AG20443 (cell line): ENCODE measurements around the gene SLC26A1.

Experiments used
- DNase-seq: peaks from one replicate; pipeline ENCODE4 v3.0.0; 2012; ENCODE audit warnings: low spot score, mixed read lengths

Gene SLC26A1

GRCh38 chr4:965766-966134 lies 27.5 kb downstream of the SLC26A1 start:
- no peak for DNase-seq

GRCh38 chr4:965048-965765 lies 28.0 kb downstream of the SLC26A1 start:
- no peak for DNase-seq

GRCh38 chr4:964346-965025 lies 28.7 kb downstream of the SLC26A1 start:
- DNase-seq: no peak

- no peak for DNase-seq
These were observed 29.7 kb downstream of the SLC26A1 start for GRCh38 chr4:963276-964225.

GRCh38 chr4:962231-963208 lies 30.7 kb downstream of the SLC26A1 start:
- no peak for DNase-seq

- DNase-seq: no peak
These were observed 31.6 kb downstream of the SLC26A1 start for GRCh38 chr4:961351-962230.

GRCh38 chr4:960636-961350 lies 32.4 kb downstream of the SLC26A1 start:
- DNase-seq: no peak

GRCh38 chr4:960140-960635 lies 33.0 kb downstream of the SLC26A1 start:
- DNase-seq: no peak

GRCh38 chr4:959338-960139 lies 33.7 kb downstream of the SLC26A1 start:
- DNase-seq: no peak

- no peak for DNase-seq
These were observed 34.4 kb downstream of the SLC26A1 start for GRCh38 chr4:958696-959337.

- DNase-seq: no peak
These were observed 34.9 kb downstream of the SLC26A1 start for GRCh38 chr4:958314-958665.

GRCh38 chr4:957581-958313 lies 35.5 kb downstream of the SLC26A1 start:
- DNase-seq: no peak

GRCh38 chr4:957231-957580 lies 36.0 kb downstream of the SLC26A1 start:
- no peak for DNase-seq

- DNase-seq: no peak
These were observed 36.5 kb downstream of the SLC26A1 start for GRCh38 chr4:956531-957230.

- DNase-seq: no peak
These were observed 37.2 kb downstream of the SLC26A1 start for GRCh38 chr4:955931-956381.

- DNase-seq: no peak
These were observed 37.9 kb downstream of the SLC26A1 start for GRCh38 chr4:955161-955921.
